C4-2B (cell line): ENCODE measurements around the gene BRME1.

Experiments used
- CTCF ChIP-seq: fragments of 450-650 bp; conservative IDR thresholded peaks from 2 replicates; pipeline ENCODE4 v1.5.1; 2017; ENCODE audit warnings: mild to moderate bottlenecking
- ZFX ChIP-seq: fragments of 450-650 bp; IDR thresholded peaks from 2 replicates; pipeline ENCODE4 v1.6.1; 2017

DNA sequence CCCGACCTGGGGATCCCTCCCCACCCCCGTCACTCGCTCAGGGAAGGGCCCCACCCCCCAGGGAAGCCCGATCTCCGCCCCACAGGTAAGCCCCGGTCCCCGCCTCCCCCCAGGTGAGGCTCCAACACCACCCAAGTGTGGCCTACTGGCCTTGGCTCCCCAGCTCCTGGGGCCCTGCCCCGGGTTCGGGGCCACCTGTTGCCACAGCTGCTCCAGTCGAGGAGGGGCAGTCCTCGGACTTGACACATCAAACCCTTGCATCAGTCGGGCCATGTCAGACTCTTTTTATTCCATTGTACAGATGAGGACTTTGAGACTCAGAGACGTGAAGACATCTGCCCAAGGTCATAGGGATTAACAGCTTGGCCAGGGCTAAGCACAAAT lies 596 bp upstream of the BRME1 start:
- TF ChIP-seq CTCF (no peak), ZFX (peak; percentile 44; the same call in 1 of the 2 replicates)
